Measurements from ENCODE around the gene RAB3GAP1. TPM values are rescaled to one million over a fixed set of nuclear protein-coding genes. Genes with fewer than 3 reads are reported as not detected.

The RAB3GAP1 gene
- total and polyA plus RNA-seq, 3 donors from 2014 or later: 39.9 to 45.9 (median 40.5) TPM

GRCh38 chr2:135093193-135093592 is 41.1 kb downstream of the RAB3GAP1 start:
- Histone ChIP-seq H3K4me3 (no peak overlapping the region), H3K27me3 (no peaks in the 10 kb centered on the region), H3K27ac (no peak overlapping the region), H3K9me3 (no peaks in the 10 kb centered on the region), H3K36me3 (ENCODE audit: low read depth, missing control alignments) (no peaks in the 10 kb centered on the region), H3K4me1 (no peaks in the 10 kb centered on the region)
- TF ChIP-seq POLR2A (IDR thresholded peaks at IDR 0.05): no peak
- TF ChIP-seq CTCF (IDR thresholded peaks at IDR 0.05): no peak
- DNase-seq: no peak
- intact Hi-C loops (cut with DNase I; ENCODE audit: low total_unique reads): no loop called here

- Histone ChIP-seq H3K4me1 (no peaks in the 10 kb centered on the region), H3K27ac (no peak overlapping the region), H3K27me3 (no peaks in the 10 kb centered on the region), H3K9me3 (no peaks in the 10 kb centered on the region), H3K4me3 (no peak overlapping the region), H3K36me3 (ENCODE audit: low read depth, missing control alignments) (no peaks in the 10 kb centered on the region)
- intact Hi-C loops (cut with DNase I; ENCODE audit: low total_unique reads): no loop called here
- 93% methylated on average over 3 of the region's 3 CpGs for WGBS, 2 donors
- TF ChIP-seq POLR2A (IDR thresholded peaks at IDR 0.05): no peak
- no peak for TF ChIP-seq CTCF (IDR thresholded peaks at IDR 0.05)
- DNase-seq: no peak
These were observed 41.7 kb downstream of the RAB3GAP1 start for GRCh38 chr2:135093670-135094330.

GRCh38 chr2:135094508-135094907 is 42.4 kb downstream of the RAB3GAP1 start:
- intact Hi-C loops (cut with DNase I; ENCODE audit: low total_unique reads): no loop called here
- WGBS, 2 donors: 78 to 79% methylated on average over 2 of the region's 2 CpGs

GRCh38 chr2:135095591-135095990 is 43.5 kb downstream of the RAB3GAP1 start:
- TF ChIP-seq CTCF (IDR thresholded peaks at IDR 0.05) (no peak), POLR2A (IDR thresholded peaks at IDR 0.05) (no peak)
- Histone ChIP-seq H3K27me3 (no peaks in the 10 kb centered on the region), H3K36me3 (ENCODE audit: low read depth, missing control alignments) (no peaks in the 10 kb centered on the region), H3K9me3 (no peaks in the 10 kb centered on the region), H3K27ac (no peak overlapping the region), H3K4me3 (no peak overlapping the region), H3K4me1 (no peaks in the 10 kb centered on the region)
- intact Hi-C loops (cut with DNase I; ENCODE audit: low total_unique reads): no loop called here
- 91 to 97% methylated on average over 3 of the region's 3 CpGs for WGBS, 2 donors
- no peak for DNase-seq

More at GRCh38 chr2:135094508-135094907, 42.4 kb downstream of the RAB3GAP1 start:
- no peak for DNase-seq
- no peaks in the 10 kb centered on the region for H3K36me3 ChIP-seq (ENCODE audit: low read depth, missing control alignments)
- no peak overlapping the region for H3K27ac ChIP-seq
- H3K4me1 ChIP-seq: no peaks in the 10 kb centered on the region
- H3K9me3 ChIP-seq: no peaks in the 10 kb centered on the region
- H3K4me3 ChIP-seq: no peak overlapping the region
- no peaks in the 10 kb centered on the region for H3K27me3 ChIP-seq
- TF ChIP-seq CTCF (IDR thresholded peaks at IDR 0.05) (no peak), POLR2A (IDR thresholded peaks at IDR 0.05) (no peak)

Data from testis (tissue), 3 donors.